Testis (tissue), 2 donors: ENCODE data around the gene MC2R.

Source experiments
- POLR2A ChIP-seq: fragments of 450-650 bp; IDR thresholded peaks from one replicate; pipeline ENCODE4 v1.6.1; 2017; ENCODE audit warnings: antibody characterized with exemption, mild to moderate bottlenecking, moderate library complexity
- TF ChIP-seq, protein P1 (sequence below), 3 experiments: fragments of 450-650 bp in 2 of 3; fragments of 200-600 bp in 1 of 3; sonication (generic) in 1 of 3; IDR thresholded peaks; one replicate each; pipeline ENCODE4 v1.5.1; 2016 to 2019; ENCODE audit warnings: antibody characterized with exemption in 3 of 3, mild to moderate bottlenecking in 2 of 3, moderate library complexity in 1 of 3

DNA sequence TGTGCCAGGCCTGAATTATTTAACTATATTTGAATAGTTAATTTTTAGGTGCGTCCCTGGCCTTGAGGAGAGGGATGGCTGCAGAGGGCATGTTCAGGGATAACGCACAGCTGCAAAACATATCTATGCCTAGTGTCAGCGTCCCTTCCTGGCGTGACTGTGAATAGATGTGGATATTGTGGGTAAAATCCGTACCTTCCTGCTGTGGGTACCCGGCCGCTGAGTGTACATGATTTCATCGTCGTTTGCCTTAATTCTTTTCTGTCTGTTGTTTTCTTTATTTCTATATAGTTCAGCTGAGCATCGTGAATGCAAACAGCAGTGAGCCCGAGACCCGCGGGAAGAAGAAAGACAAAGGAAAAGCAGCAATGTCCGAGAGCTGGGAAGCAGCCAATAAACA, 25.0 kb upstream of the MC2R start:
- TF ChIP-seq, protein P1, sequence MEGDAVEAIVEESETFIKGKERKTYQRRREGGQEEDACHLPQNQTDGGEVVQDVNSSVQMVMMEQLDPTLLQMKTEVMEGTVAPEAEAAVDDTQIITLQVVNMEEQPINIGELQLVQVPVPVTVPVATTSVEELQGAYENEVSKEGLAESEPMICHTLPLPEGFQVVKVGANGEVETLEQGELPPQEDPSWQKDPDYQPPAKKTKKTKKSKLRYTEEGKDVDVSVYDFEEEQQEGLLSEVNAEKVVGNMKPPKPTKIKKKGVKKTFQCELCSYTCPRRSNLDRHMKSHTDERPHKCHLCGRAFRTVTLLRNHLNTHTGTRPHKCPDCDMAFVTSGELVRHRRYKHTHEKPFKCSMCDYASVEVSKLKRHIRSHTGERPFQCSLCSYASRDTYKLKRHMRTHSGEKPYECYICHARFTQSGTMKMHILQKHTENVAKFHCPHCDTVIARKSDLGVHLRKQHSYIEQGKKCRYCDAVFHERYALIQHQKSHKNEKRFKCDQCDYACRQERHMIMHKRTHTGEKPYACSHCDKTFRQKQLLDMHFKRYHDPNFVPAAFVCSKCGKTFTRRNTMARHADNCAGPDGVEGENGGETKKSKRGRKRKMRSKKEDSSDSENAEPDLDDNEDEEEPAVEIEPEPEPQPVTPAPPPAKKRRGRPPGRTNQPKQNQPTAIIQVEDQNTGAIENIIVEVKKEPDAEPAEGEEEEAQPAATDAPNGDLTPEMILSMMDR (IDR thresholded peaks at IDR 0.05), result no peak
- no peak for TF ChIP-seq POLR2A
